GM20431 (cell line): Measurements from ENCODE around the gene CAP2.
"Not testable (repeated sequence)": the region's sequence is repeated elsewhere in the genome, so short reads cannot be mapped to it uniquely, and the experiment has no call there.

Experiments
- in situ Hi-C: fragments of 300-500 bp; cut with MseI, MboI; formaldehyde crosslinking; loops from one replicate; pipeline ENCODE4 v1.15.0; 2020; ENCODE audit warnings: low sequenced_read_pairs; ENCODE audit not compliant: unreplicated experiment

The CAP2 gene

GRCh38 chr6:17542243-17542642 lies 148.8 kb downstream of the CAP2 start:
- in situ Hi-C loops = no loop called here

- in situ Hi-C loops = not testable (repeated sequence)
Observed at GRCh38 chr6:17545681-17546080, 152.3 kb downstream of the CAP2 start.

GRCh38 chr6:17551383-17551958 lies 158.1 kb downstream of the CAP2 start:
- in situ Hi-C loops = no loop called here

GRCh38 chr6:17552861-17553260 lies 159.5 kb downstream of the CAP2 start:
- in situ Hi-C loops = no loop called here

- in situ Hi-C loops = no loop called here
Observed at GRCh38 chr6:17556014-17556413, 162.6 kb downstream of the CAP2 start.

GRCh38 chr6:17562636-17563035 lies 169.2 kb downstream of the CAP2 start:
- in situ Hi-C loops = no loop called here

- in situ Hi-C loops = no loop called here
Observed at GRCh38 chr6:17565399-17565798, 172.0 kb downstream of the CAP2 start.

GRCh38 chr6:17574866-17575560 lies 181.6 kb downstream of the CAP2 start:
- in situ Hi-C loops = loop anchor here (25.0 kb wide), 1 partner anchor 413 kb away; no protein-coding TSS in a partner anchor

- in situ Hi-C loops = loop anchor here (25.0 kb wide), 1 partner anchor 415 kb away; no protein-coding TSS in a partner anchor
Observed at GRCh38 chr6:17577059-17577458, 183.7 kb downstream of the CAP2 start.

GRCh38 chr6:17580518-17581048 lies 187.2 kb downstream of the CAP2 start:
- in situ Hi-C loops = loop anchor here (10.0 to 25.0 kb wide), 2 partner anchors 224 to 418 kb away; no protein-coding TSS in a partner anchor

- in situ Hi-C loops = loop anchor here (10.0 to 25.0 kb wide), 2 partner anchors 224 to 419 kb away; no protein-coding TSS in a partner anchor
Observed at GRCh38 chr6:17581282-17581681, 187.9 kb downstream of the CAP2 start.

GRCh38 chr6:17583811-17584210 lies 190.4 kb downstream of the CAP2 start:
- in situ Hi-C loops = loop anchor here (10.0 to 25.0 kb wide), 2 partner anchors 221 to 422 kb away; no protein-coding TSS in a partner anchor

GRCh38 chr6:17584241-17584803 lies 190.9 kb downstream of the CAP2 start:
- in situ Hi-C loops = loop anchor here (10.0 to 25.0 kb wide), 2 partner anchors 220 to 422 kb away; no protein-coding TSS in a partner anchor

- in situ Hi-C loops = loop anchor here (10.0 to 25.0 kb wide), 2 partner anchors 219 to 424 kb away; no protein-coding TSS in a partner anchor
Observed at GRCh38 chr6:17585766-17586490, 192.5 kb downstream of the CAP2 start.

GRCh38 chr6:17586623-17587022 lies 193.2 kb downstream of the CAP2 start:
- in situ Hi-C loops = loop anchor here (10.0 to 25.0 kb wide), 2 partner anchors 218 to 424 kb away; no protein-coding TSS in a partner anchor

- in situ Hi-C loops = loop anchor here (10.0 to 25.0 kb wide), 2 partner anchors 217 to 426 kb away; no protein-coding TSS in a partner anchor
Observed at GRCh38 chr6:17588011-17588410, 194.6 kb downstream of the CAP2 start.

- in situ Hi-C loops = loop anchor here (10.0 to 25.0 kb wide), 2 partner anchors 215 to 427 kb away; no protein-coding TSS in a partner anchor
Observed at GRCh38 chr6:17589406-17590096, 196.2 kb downstream of the CAP2 start.

- in situ Hi-C loops = loop anchor here (25.0 kb wide), 1 partner anchor 429 kb away; no protein-coding TSS in a partner anchor
Observed at GRCh38 chr6:17591287-17591686, 197.9 kb downstream of the CAP2 start.

GRCh38 chr6:17593246-17593645 lies 199.9 kb downstream of the CAP2 start:
- in situ Hi-C loops = loop anchor here (25.0 kb wide), 1 partner anchor 431 kb away; no protein-coding TSS in a partner anchor
